Cardiac muscle cell (in vitro differentiated cells and primary cell): Measurements from ENCODE around the gene SND1. TPM values are rescaled to one million over a fixed set of nuclear protein-coding genes. Genes with fewer than 3 reads are reported as not detected.

Experiments
- DNase-seq, 2 donors: peaks; one replicate each; pipeline versions ENCODE4 v3.0.0 to v3.0.0-alpha.2; 2010 to 2017; ENCODE audit warnings: low read depth in 1 of 2, low spot score in 1 of 2
- H3K27ac ChIP-seq: fragments of 200-600 bp; sonication (generic); 2 replicates; pipeline ENCODE4 v1.5.1; 2016
- H3K27me3 ChIP-seq: fragments of 200-600 bp; sonication (generic); 2 replicates; pipeline ENCODE4 v1.6.0; 2016; ENCODE audit warnings: control low read depth
- H3K36me3 ChIP-seq: fragments of 200-600 bp; sonication (generic); 2 replicates; pipeline ENCODE4 v1.5.1; 2016; ENCODE audit warnings: control low read depth
- H3K4me1 ChIP-seq: fragments of 200-600 bp; sonication (generic); 2 replicates; pipeline ENCODE4 v1.8.1; 2017; ENCODE audit warnings: low read depth, mild to moderate bottlenecking, mixed run types
- H3K4me3 ChIP-seq: fragments of 200-600 bp; sonication (generic); 2 replicates; pipeline ENCODE4 v1.5.1; 2016; ENCODE audit warnings: mild to moderate bottlenecking
- H3K9me3 ChIP-seq: fragments of 200-600 bp; sonication (generic); 2 replicates; pipeline ENCODE4 v1.5.1; 2017; ENCODE audit warnings: low read depth, mild to moderate bottlenecking, control low read depth
- CTCF ChIP-seq: IDR thresholded peaks from 2 replicates; pipeline ENCODE4 v1.5.1; 2012; ENCODE audit warnings: low read depth, mild to moderate bottlenecking, low read length
- polyA plus RNA-seq: library from polyadenylated mRNA; unstranded; fragments of >200 nt; fragmentation: Nextera tagmentation; extraction: Ambion mirVana; gene quantifications from 2 replicates; pipeline ENCODE4 v1.2.1, GENCODE V29; 2016
- total RNA-seq: library from RNA; depleted of rRNA; stranded (reverse); fragments of >200 nt; gene quantifications from 2 replicates; pipeline ENCODE4 v1.2.3, GENCODE V29; 2016

The SND1 gene
- total and polyA plus RNA-seq, 2 experiments from 2014 or later = 114 to 172 TPM

- DNase-seq = no peak
- TF ChIP-seq CTCF = no peak
- Histone ChIP-seq H3K36me3 (no peaks in the 10 kb centered on the region), H3K4me3 (no peak within 1 kb of the TSS), H3K9me3 (no peaks in the 10 kb centered on the region), H3K4me1 (no peaks in the 10 kb centered on the region), H3K27ac (no peak within 1 kb of the TSS), H3K27me3 (peaks cover 58% of the 10 kb centered on the region)
Observed at GRCh38 chr7:127618042-127618441, 34.0 kb upstream of the SND1 start, which contains the start of gene PAX4. PAX4 (minus strand) TSS chr7:127618142; CDS start chr7:127615928, 2,214 bp downstream.

GRCh38 chr7:127618775-127619174, 33.2 kb upstream of the SND1 start:
- TF ChIP-seq CTCF = no peak

GRCh38 chr7:127619681-127620405, 32.2 kb upstream of the SND1 start:
- Histone ChIP-seq H3K27me3 (peaks cover 51% of the 10 kb centered on the region), H3K4me3 (no peak overlapping the region), H3K27ac (no peak overlapping the region), H3K9me3 (no peaks in the 10 kb centered on the region), H3K36me3 (no peaks in the 10 kb centered on the region), H3K4me1 (no peaks in the 10 kb centered on the region)
- no peak for DNase-seq
- no peak for TF ChIP-seq CTCF

More at GRCh38 chr7:127618775-127619174, 33.2 kb upstream of the SND1 start:
- DNase-seq = no peak
- Histone ChIP-seq H3K27me3 (peaks cover 58% of the 10 kb centered on the region), H3K27ac (no peak overlapping the region), H3K36me3 (no peaks in the 10 kb centered on the region), H3K4me3 (no peak overlapping the region), H3K9me3 (no peaks in the 10 kb centered on the region), H3K4me1 (no peaks in the 10 kb centered on the region)

GRCh38 chr7:127620406-127621233, 31.4 kb upstream of the SND1 start:
- no peak for DNase-seq
- no peak overlapping the region for H3K27ac ChIP-seq
- no peaks in the 10 kb centered on the region for H3K9me3 ChIP-seq
- no peak overlapping the region for H3K4me3 ChIP-seq
- no peak for TF ChIP-seq CTCF
- H3K4me1 ChIP-seq = no peaks in the 10 kb centered on the region
- H3K36me3 ChIP-seq = no peaks in the 10 kb centered on the region
- peaks cover 44% of the 10 kb centered on the region for H3K27me3 ChIP-seq

- Histone ChIP-seq H3K4me1 (no peaks in the 10 kb centered on the region), H3K4me3 (no peak overlapping the region), H3K27ac (no peak overlapping the region), H3K36me3 (no peaks in the 10 kb centered on the region), H3K9me3 (no peaks in the 10 kb centered on the region), H3K27me3 (peaks cover 8% of the 10 kb centered on the region)
- DNase-seq = no peak
- TF ChIP-seq CTCF = no peak
Observed at GRCh38 chr7:127625331-127625730, 26.7 kb upstream of the SND1 start.
